NB4 (cell line): ENCODE measurements around the gene SWI5.

Source experiments
- CTCF ChIP-seq: IDR thresholded peaks from one replicate; pipeline ENCODE4 v1.5.1; 2012; ENCODE audit warnings: low read depth, low read length
- MYC ChIP-seq: IDR thresholded peaks from 2 replicates; pipeline ENCODE4 v1.6.1; 2011; ENCODE audit warnings: low read depth, low read length
- POLR2A ChIP-seq: IDR thresholded peaks from 2 replicates; pipeline ENCODE4 v1.6.1; 2011; ENCODE audit warnings: mild to moderate bottlenecking; ENCODE audit not compliant: insufficient read length; ENCODE audit errors: extremely low read depth

- TF ChIP-seq CTCF (no peak), POLR2A (no peak), MYC (no peak)
These were observed 673 bp upstream of the SWI5 start, which contains the start of gene GOLGA2 for GRCh38 chr9:128275198-128276007.
